Mononuclear cell (primary cell): ENCODE results near the gene PRTN3. TPM values are rescaled to one million over a fixed set of nuclear protein-coding genes. Genes with fewer than 3 reads are reported as not detected.
"Not testable (repeated sequence)": the region's sequence is repeated elsewhere in the genome, so short reads cannot be mapped to it uniquely, and the experiment has no call there.

Source experiments
- H3K27me3 ChIP-seq: 2 replicates; pipeline ENCODE4 v1.6.0; 2011; ENCODE audit warnings: low read length, control low read depth; ENCODE audit not compliant: insufficient read depth
- H3K4me1 ChIP-seq: 2 replicates; pipeline ENCODE4 v1.5.1; 2011; ENCODE audit warnings: mild to moderate bottlenecking, low read length, control low read depth; ENCODE audit not compliant: insufficient read depth
- H3K4me3 ChIP-seq: 2 replicates; pipeline ENCODE4 v1.5.1; 2011; ENCODE audit warnings: mild to moderate bottlenecking, low read length, moderate library complexity
- H3K9me3 ChIP-seq: 2 replicates; pipeline ENCODE4 v1.5.1; 2011; ENCODE audit warnings: low read depth, mild to moderate bottlenecking, control low read depth, low read length
- total RNA-seq: library from RNA; depleted of rRNA; stranded (reverse); fragments of >200 nt; gene quantifications from one replicate; pipeline ENCODE4 v1.2.3, GENCODE V29; 2012

PRTN3 gene
- total RNA-seq, 1 donor: 0.31 TPM

DNA sequence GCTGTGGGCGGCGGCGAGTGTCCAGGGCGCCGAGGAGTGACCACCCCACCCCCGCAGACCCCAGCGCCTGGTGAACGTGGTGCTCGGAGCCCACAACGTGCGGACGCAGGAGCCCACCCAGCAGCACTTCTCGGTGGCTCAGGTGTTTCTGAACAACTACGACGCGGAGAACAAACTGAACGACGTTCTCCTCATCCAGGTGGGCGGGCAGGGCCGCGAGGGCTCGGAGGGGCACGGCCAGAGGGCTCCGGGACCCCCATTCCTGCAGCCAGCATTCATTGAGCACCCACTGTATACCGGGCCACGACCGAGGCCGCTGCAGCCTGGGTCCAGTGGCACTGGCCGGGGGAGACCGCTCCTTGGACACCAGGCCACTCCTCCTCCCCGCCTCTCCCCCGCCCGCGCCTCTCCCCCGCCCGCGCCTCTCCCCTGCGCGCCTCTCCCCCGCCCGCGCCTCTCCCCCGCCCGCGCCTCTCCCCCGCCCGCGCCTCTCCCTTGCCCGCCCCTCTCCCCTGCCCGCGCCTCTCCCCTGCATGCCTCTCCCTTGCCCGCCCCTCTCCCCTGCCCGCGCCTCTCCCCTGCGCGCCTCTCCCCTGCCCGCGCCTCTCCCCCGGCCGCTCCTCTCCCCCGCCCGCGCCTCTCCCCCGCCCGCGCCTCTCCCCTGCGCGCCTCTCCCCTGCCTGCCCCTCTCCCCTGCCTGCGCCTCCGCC, 3.2 kb downstream of the PRTN3 start:
- Histone ChIP-seq H3K27me3 (peaks cover 3% of the 10 kb centered on the region), H3K4me1 (peaks cover 28% of the 10 kb centered on the region)

DNA sequence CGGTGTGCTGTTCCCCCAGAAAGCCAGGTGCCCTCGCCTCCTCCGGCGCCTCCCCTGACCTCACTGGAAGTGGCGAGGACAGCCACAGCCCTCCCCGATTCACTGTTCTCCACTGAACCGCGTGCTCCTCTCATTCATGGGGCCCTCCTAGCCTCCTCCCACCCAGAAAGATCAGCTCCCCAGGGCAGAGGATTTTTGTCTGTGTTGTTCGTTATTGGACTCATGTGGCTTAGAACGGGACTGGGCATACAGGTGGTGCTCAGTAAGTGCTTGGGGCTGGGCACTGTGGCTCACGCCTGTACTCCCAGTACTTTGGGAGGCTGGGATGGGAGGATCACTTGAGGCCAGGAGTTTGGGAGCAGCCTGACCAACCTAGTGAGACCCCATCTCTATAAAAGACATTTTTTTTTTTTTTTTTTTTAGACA, 3.8 kb downstream of the PRTN3 start:
- Histone ChIP-seq H3K4me1 (peaks cover 24% of the 10 kb centered on the region), H3K4me3 (no peak overlapping the region), H3K9me3 (no peaks in the 10 kb centered on the region), H3K27me3 (peaks cover 3% of the 10 kb centered on the region)

More for the DNA sequence above, 3.2 kb downstream of the PRTN3 start:
- Histone ChIP-seq H3K4me3 (no peak overlapping the region), H3K9me3 (no peaks in the 10 kb centered on the region)

DNA sequence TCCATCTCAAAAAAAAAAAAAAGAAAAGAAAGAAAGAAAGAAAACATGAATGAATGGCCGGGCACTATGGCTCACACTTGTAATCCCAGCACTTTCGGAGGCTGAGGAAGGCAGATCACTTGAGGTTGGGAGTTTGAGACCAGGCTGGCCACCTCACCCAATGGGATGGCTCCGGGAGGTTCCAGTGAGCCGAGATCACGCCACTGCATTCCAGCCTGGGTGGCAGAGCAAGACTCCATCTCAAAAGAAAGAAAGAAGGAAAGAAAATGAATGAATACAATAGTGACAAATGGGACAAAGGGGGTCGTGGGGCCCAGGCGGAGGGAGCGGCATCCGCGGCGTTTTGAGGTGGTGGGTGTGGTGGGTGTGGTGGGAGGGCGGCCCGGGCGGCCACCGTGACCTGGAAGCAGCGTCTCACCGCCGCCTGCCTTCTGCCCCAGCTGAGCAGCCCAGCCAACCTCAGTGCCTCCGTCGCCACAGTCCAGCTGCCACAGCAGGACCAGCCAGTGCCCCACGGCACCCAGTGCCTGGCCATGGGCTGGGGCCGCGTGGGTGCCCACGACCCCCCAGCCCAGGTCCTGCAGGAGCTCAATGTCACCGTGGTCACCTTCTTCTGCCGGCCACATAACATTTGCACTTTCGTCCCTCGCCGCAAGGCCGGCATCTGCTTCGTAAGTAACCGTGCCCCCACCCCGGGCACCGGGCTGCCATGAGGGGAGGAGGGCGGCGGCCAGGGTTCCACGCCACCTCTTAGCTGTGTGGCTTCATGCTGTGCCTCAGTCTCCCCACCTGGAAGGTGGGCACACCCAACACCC, 5.1 kb downstream of the PRTN3 start:
- H3K27me3 ChIP-seq: peaks cover 3% of the 10 kb centered on the region
- H3K9me3 ChIP-seq: no peaks in the 10 kb centered on the region
- H3K4me3 ChIP-seq: no peak overlapping the region
- peaks cover 22% of the 10 kb centered on the region for H3K4me1 ChIP-seq

DNA sequence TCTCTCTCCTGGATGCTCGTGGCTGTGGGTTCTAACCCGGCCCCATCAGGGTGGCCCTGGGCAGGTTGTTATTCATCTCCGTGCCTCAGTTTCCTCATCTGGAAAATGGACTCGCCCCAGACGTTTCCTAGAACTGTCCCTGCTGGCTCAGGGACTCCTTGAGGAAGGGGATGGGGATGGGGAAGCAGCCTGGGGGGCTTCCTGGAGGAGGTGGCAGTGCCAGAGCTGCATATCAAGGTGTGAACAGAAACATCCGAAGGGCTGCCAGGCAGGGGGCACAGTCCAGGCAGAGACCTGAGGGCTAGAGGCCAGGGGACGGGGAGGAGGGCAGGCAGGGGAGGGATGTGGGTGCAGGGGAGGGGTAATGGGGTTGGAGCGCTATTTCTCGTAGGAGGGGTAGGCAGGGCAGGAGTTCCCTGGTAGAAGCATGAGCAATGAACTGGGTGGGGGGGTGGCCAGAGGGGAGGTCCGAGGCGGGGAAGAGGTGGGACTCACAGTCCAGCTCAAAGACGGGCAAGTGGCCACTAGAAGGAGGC, 7.7 kb downstream of the PRTN3 start:
- H3K4me1 ChIP-seq: peaks cover 27% of the 10 kb centered on the region
- H3K4me3 ChIP-seq: no peak overlapping the region
- H3K27me3 ChIP-seq: peaks cover 3% of the 10 kb centered on the region
- H3K9me3 ChIP-seq: no peaks in the 10 kb centered on the region

DNA sequence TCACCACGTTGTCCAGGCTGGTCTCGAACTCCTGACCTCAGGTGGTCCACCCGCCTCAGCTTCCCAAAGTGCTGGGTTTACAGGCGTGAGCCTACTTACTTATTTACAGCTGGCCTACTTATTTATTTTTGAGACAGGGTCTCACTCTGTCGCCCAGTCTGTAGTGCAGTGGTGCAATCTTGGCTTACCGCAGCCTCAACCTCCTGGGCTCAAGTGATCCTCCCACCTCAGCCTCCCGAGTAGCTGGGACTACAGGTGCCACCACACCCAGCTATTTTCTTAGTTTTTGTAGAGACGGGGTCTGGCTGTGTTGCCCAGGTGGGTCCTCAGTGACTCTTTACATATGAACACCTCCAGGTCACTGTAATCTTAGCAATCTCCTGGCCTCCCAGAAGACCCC, 8.4 kb downstream of the PRTN3 start:
- not testable (repeated sequence) for H3K9me3 ChIP-seq, H3K27me3 ChIP-seq, H3K4me3 ChIP-seq
- peaks cover 24% of the 10 kb centered on the region for H3K4me1 ChIP-seq

DNA sequence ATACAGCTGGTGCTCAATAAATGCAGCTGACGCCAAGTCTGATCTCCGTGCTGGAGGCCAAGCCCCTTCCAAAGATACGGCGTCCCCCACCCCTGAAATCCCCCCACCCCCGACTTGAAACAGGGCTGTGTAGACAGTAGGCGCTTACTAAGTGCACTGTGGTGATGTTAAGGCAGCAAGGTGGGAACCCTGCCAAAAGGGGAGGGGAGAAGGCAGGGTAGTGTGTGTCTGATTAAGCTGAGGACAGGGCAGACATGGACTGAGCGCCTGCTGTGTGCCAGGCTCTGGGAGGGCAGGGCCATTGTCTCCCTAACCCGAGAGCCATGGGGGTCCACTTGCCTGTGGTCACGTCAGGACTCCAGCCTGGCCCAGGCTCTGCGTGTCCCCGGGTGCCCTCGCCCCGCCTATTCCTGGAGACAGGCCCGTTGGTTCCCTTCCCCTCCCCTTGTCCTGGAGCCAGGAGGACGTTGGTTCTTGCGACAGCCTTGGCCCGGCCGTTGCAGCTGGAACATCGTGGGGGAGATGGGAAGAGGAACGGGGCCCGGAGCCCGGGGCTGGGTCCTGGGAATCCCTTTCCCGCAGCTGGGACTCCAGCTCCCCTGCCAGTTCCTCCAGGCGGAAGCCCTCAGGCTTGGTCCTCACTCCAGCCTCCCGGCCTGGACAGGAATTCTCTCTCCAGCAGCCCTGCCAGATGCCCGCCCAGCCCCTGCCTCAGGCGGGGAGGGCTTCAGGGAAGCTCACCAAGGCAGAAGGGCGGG, 9.6 kb downstream of the PRTN3 start:
- Histone ChIP-seq H3K4me3 (no peak overlapping the region), H3K27me3 (no peaks in the 10 kb centered on the region), H3K9me3 (no peaks in the 10 kb centered on the region), H3K4me1 (peaks cover 24% of the 10 kb centered on the region)

DNA sequence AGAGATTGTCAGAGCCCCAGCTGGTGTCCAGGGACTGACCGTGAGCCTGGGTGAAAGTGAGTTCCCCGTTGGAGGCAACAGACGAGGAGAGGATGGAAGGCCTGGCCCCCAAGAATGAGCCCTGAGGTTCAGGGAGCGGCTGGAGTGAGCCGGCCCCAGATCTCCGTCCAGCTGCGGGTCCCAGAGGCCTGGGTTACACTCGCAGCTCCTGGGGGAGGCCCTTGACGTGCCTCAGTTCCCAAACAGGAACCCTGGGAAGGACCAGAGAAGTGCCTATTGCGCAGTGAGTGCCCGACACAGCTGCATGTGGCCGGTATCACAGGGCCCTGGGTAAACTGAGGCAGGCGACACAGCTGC, 10.2 kb downstream of the PRTN3 start:
- no peak overlapping the region for H3K4me3 ChIP-seq
- H3K9me3 ChIP-seq: no peaks in the 10 kb centered on the region
- H3K4me1 ChIP-seq: peaks cover 24% of the 10 kb centered on the region
- no peaks in the 10 kb centered on the region for H3K27me3 ChIP-seq

DNA sequence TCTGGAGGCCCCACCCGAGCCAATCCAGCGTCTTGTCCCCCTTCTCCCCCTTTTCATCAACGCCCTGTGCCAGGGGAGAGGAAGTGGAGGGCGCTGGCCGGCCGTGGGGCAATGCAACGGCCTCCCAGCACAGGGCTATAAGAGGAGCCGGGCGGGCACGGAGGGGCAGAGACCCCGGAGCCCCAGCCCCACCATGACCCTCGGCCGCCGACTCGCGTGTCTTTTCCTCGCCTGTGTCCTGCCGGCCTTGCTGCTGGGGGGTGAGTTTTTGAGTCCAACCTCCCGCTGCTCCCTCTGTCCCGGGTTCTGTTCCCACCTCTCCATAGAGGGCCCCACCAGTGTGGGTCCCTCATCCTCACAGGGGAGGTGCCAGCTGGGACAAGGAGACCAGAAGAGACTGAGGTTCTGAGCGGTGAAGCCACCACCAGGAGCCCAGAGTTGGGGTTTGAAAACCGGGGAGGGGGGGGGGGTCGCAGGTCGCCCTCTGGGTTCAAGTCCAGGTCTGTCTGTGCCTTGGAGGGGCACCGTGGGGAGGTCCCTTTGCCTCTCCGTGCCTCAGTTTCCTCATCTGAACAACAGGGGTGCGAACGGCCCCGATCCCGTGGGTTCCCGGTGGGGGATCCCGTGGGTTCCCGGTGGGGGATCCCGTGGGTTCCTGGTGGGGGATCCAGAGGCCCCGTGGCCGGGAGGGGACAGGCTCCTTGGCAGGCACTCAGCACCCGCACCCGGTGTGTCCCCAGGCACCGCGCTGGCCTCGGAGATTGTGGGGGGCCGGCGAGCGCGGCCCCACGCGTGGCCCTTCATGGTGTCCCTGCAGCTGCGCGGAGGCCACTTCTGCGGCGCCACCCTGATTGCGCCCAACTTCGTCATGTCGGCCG, 11.6 kb downstream of the PRTN3 start, which contains the start of gene ELANE:
TSS of gene ELANE (plus strand) at position 168 of the 878 bp plus-strand sequence. CDS start at position 194, 26 bp downstream.
- H3K4me1 ChIP-seq: peaks cover 24% of the 10 kb centered on the region
- H3K9me3 ChIP-seq: no peaks in the 10 kb centered on the region
- H3K27me3 ChIP-seq: no peaks in the 10 kb centered on the region

DNA sequence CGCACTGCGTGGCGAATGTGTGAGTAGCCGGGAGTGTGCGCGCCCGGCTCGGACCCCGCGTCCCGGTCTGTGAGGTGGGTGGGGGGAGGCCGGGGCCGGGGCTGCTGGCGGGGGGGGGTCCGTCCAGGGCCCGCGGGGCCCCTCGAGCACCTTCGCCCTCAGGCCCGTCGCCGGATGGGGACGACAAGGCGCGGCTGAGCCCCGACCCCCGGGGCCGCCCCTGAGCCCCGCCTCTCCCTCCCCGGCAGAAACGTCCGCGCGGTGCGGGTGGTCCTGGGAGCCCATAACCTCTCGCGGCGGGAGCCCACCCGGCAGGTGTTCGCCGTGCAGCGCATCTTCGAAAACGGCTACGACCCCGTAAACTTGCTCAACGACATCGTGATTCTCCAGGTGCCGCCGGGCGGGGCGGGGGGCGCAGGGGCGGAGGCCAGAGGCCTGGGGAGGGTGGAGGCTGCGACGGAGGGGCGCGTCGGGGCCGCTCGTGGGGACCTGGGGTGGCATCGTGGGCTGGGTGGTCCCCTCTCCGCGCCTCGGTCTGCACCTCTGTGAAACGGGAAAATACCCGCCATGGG, 12.3 kb downstream of the PRTN3 start:
- Histone ChIP-seq H3K4me3 (no peak overlapping the region), H3K27me3 (no peaks in the 10 kb centered on the region), H3K9me3 (no peaks in the 10 kb centered on the region), H3K4me1 (peaks cover 22% of the 10 kb centered on the region)

More for the DNA sequence above, 11.6 kb downstream of the PRTN3 start, which contains the start of gene ELANE:
- H3K4me3 ChIP-seq: no peak within 1 kb of the TSS

DNA sequence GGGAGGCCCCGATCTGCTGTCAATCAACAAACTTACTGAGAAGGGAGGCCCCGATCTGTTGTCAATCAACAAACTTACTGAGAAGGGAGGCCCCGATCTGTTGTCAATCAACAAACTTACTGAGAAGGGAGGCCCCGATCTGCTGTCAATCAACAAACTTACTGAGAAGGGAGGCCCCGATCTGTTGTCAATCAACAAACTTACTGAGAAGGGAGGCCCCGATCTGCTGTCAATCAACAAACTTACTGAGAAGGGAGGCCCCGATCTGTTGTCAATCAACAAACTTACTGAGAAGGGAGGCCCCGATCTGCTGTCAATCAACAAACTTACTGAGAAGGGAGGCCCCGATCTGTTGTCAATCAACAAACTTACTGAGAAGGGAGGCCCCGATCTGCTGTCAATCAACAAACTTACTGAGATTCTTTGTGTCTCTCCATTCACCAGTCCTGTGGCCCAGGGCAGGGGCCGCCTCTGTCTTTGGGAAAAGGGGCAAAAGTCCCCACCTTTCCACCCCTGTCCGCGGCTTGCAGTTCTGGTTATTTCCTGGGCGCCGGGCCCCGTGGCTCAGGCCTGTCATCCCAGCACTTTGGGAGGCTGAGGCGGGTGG, 12.9 kb downstream of the PRTN3 start:
- H3K4me3 ChIP-seq, H3K9me3 ChIP-seq, H3K27me3 ChIP-seq: not testable (repeated sequence)
- H3K4me1 ChIP-seq: peaks cover 27% of the 10 kb centered on the region

DNA sequence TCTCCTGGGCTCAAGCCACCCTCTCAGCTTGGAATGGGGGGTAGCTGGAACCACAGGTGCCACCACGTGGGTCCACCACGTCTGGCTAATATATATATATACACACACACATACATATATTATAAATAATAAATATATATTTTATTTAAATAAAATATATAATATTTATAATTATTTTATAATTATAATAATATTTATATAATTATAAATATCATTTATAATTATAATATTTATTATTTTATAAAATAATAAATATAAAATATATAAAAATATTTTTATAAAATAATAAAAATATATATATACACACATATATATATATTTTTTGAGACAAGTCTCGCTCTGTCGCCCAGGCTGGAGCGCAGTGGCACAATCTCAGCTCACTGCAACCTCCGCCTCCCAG, 13.8 kb downstream of the PRTN3 start:
- H3K4me3 ChIP-seq: no peak overlapping the region
- H3K9me3 ChIP-seq: no peaks in the 10 kb centered on the region
- H3K27me3 ChIP-seq: no peaks in the 10 kb centered on the region
- H3K4me1 ChIP-seq: peaks cover 36% of the 10 kb centered on the region

DNA sequence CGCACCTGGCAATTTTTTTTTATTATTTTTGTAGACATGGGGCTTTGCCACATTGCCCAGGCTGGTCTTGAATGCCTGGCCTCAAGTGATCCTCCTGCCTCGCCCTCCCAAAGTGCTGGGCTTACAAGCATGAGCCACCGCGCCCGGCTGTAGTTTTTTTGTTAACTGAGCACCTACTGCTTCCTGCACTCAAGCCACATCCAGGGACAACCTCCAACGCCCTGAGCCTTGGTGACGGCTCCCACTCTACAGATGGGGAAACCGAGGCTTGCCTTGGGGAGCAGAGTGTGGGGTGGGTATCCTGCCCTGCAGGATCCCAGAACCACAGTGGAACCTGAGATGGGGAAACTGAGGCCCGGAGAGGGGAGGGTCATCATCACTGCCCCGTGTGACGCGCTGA, 14.3 kb downstream of the PRTN3 start:
- Histone ChIP-seq H3K4me3 (no peak overlapping the region), H3K9me3 (no peaks in the 10 kb centered on the region), H3K4me1 (peaks cover 42% of the 10 kb centered on the region), H3K27me3 (no peaks in the 10 kb centered on the region)

DNA sequence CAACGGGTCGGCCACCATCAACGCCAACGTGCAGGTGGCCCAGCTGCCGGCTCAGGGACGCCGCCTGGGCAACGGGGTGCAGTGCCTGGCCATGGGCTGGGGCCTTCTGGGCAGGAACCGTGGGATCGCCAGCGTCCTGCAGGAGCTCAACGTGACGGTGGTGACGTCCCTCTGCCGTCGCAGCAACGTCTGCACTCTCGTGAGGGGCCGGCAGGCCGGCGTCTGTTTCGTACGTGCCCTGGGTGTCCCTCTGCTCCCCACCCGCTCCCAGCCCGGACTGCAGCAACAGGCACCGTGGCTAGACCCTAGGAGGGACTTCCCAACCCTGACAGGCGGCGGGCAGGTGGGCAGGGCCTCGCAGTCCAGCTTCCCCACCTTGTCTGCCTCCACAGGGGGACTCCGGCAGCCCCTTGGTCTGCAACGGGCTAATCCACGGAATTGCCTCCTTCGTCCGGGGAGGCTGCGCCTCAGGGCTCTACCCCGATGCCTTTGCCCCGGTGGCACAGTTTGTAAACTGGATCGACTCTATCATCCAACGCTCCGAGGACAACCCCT, 14.8 kb downstream of the PRTN3 start:
- H3K4me1 ChIP-seq: peaks cover 41% of the 10 kb centered on the region
- no peaks in the 10 kb centered on the region for H3K9me3 ChIP-seq
- H3K4me3 ChIP-seq: no peak overlapping the region
- no peaks in the 10 kb centered on the region for H3K27me3 ChIP-seq
